LNCaP clone FGC (cell line): ENCODE data around the gene NOL7.

Source experiments
- DNase-seq: peaks from one replicate; pipeline ENCODE4 v3.0.0-alpha.2; 2011; ENCODE audit warnings: low read depth
- H3K4me3 ChIP-seq: 2 replicates; pipeline ENCODE4 v1.5.1; 2011; ENCODE audit warnings: mild to moderate bottlenecking, low read depth, low read length, control low read depth
- TF ChIP-seq, protein P1 (sequence below): IDR thresholded peaks from 2 replicates; pipeline ENCODE4 v1.5.1; 2012; ENCODE audit warnings: mild to moderate bottlenecking; ENCODE audit not compliant: control insufficient read depth, insufficient read depth; ENCODE audit errors: extremely low read depth

NOL7 gene

GRCh38 chr6:13641315-13641714, 26.2 kb downstream of the NOL7 start:
- no peak for DNase-seq
- no peak overlapping the region for H3K4me3 ChIP-seq
- TF ChIP-seq, protein P1, sequence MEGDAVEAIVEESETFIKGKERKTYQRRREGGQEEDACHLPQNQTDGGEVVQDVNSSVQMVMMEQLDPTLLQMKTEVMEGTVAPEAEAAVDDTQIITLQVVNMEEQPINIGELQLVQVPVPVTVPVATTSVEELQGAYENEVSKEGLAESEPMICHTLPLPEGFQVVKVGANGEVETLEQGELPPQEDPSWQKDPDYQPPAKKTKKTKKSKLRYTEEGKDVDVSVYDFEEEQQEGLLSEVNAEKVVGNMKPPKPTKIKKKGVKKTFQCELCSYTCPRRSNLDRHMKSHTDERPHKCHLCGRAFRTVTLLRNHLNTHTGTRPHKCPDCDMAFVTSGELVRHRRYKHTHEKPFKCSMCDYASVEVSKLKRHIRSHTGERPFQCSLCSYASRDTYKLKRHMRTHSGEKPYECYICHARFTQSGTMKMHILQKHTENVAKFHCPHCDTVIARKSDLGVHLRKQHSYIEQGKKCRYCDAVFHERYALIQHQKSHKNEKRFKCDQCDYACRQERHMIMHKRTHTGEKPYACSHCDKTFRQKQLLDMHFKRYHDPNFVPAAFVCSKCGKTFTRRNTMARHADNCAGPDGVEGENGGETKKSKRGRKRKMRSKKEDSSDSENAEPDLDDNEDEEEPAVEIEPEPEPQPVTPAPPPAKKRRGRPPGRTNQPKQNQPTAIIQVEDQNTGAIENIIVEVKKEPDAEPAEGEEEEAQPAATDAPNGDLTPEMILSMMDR = no peak

DNA sequence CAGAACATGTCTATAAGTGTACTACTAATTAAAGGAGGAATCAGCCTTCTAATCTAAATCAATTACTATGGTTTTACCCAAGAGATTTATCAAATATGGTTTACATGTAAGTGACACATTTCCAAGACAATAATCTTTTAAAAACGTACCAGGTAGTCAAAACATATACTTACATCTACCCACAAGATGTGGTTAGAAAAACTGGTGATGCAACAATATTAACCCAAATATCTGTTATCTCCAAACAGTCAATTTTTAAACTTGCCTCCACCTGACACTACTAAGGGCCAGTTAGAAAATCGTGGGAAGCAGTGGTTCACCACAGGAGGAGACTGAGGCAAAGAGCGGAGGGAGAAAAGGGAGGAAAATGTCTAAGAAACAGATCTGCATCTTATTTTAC, 28.0 kb downstream of the NOL7 start:
- no peak for DNase-seq
- H3K4me3 ChIP-seq = no peak overlapping the region
- TF ChIP-seq, protein P1 = no peak

DNA sequence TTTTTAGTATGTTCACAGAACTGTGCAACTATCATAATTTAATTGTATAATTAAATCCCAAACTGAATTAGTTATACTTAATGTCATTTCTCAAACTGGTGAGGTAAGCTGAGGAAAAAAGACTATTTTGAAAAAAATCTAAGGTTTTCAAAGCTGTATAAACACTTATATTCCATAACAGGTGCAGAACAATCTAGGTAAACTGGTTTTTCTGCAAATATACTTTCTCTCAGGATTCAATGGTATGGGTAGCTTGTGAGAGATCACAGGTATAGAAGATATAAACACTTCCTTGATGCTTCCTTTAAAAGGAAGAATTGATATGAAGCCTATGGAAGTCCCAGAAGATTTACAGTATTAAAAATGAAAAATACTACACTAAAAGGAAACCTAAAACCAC, 33.7 kb downstream of the NOL7 start:
- peak; percentile 46 for DNase-seq
- 0 out of 2 replicates have a peak overlapping the region, but pooled peaks have one; percentile 19 for H3K4me3 ChIP-seq
- TF ChIP-seq, protein P1 = no peak

GRCh38 chr6:13649393-13649792, 34.3 kb downstream of the NOL7 start:
- TF ChIP-seq, protein P1 = no peak
- H3K4me3 ChIP-seq = 0 out of 2 replicates have a peak overlapping the region, but pooled peaks have one; percentile 19
- no peak for DNase-seq

DNA sequence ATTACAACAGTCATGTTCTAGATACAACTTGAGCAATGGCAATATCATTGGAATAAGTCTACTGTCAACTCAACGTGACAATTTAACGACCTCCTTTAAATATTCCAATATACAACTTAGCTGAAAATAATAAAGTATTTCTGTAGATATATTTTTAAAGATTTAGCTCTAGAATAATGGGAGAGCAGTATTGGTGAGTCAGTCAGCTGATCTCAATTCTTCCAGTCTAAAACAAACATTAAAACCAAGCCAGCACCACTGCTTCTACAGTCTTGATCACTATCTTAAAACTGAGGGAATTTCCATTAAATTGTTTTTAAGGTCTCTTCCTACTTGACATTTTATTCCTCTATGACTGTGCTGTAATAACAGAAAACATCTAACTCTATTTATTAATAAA, 38.2 kb downstream of the NOL7 start:
- TF ChIP-seq, protein P1 = no peak
- no peak overlapping the region for H3K4me3 ChIP-seq
- no peak for DNase-seq

GRCh38 chr6:13654496-13654895, 39.4 kb downstream of the NOL7 start:
- TF ChIP-seq, protein P1 = no peak
- no peak overlapping the region for H3K4me3 ChIP-seq
- no peak for DNase-seq

GRCh38 chr6:13655700-13656099, 40.6 kb downstream of the NOL7 start:
- H3K4me3 ChIP-seq = no peak overlapping the region
- TF ChIP-seq, protein P1 = no peak
- DNase-seq = no peak
